ENCODE measurements around the gene CLASRP.

CLASRP gene

GRCh38 chr19:45001087-45001739 lies 37.6 kb upstream of the CLASRP start, which contains the start of gene RELB:
RELB (plus strand) TSS chr19:45001464; CDS start chr19:45001580, 116 bp downstream.
- Histone ChIP-seq H3K9me3 (ENCODE audit: control insufficient read depth, low read length) (no peaks in the 10 kb centered on the region), H3K27me3 (replicated peaks; ENCODE audit: control insufficient read depth, insufficient read depth, low read length) (no peaks in the 10 kb centered on the region), H3K9ac (ENCODE audit: low read length) (peak within 1 kb of the TSS; percentile 83), H3K4me3 (ENCODE audit: low read length) (peak within 1 kb of the TSS; percentile 81), H3K4me1 (ENCODE audit: control insufficient read depth, insufficient read depth, low read length) (peaks cover 3% of the 10 kb centered on the region), H3K36me3 (ENCODE audit: control insufficient read depth, insufficient read depth, low read length, severe bottlenecking) (no peaks in the 10 kb centered on the region)
- peak; percentile 98 for DNase-seq (ENCODE audit: low read depth)

GRCh38 chr19:45003485-45003884 lies 35.4 kb upstream of the CLASRP start:
- Histone ChIP-seq H3K4me3 (ENCODE audit: low read length) (no peak overlapping the region), H3K4me1 (ENCODE audit: control insufficient read depth, insufficient read depth, low read length) (peaks cover 3% of the 10 kb centered on the region), H3K9ac (ENCODE audit: low read length) (no peak overlapping the region), H3K27me3 (replicated peaks; ENCODE audit: control insufficient read depth, insufficient read depth, low read length) (no peaks in the 10 kb centered on the region), H3K36me3 (ENCODE audit: control insufficient read depth, insufficient read depth, low read length, severe bottlenecking) (no peaks in the 10 kb centered on the region), H3K9me3 (ENCODE audit: control insufficient read depth, low read length) (no peaks in the 10 kb centered on the region)
- no peak for DNase-seq (ENCODE audit: low read depth)

GRCh38 chr19:45005787-45006186 lies 33.1 kb upstream of the CLASRP start:
- Histone ChIP-seq H3K4me3 (ENCODE audit: low read length) (no peak overlapping the region), H3K36me3 (ENCODE audit: control insufficient read depth, insufficient read depth, low read length, severe bottlenecking) (no peaks in the 10 kb centered on the region), H3K9me3 (ENCODE audit: control insufficient read depth, low read length) (no peaks in the 10 kb centered on the region), H3K27me3 (replicated peaks; ENCODE audit: control insufficient read depth, insufficient read depth, low read length) (no peaks in the 10 kb centered on the region), H3K9ac (ENCODE audit: low read length) (no peak overlapping the region), H3K4me1 (ENCODE audit: control insufficient read depth, insufficient read depth, low read length) (peaks cover 3% of the 10 kb centered on the region)
- DNase-seq (ENCODE audit: low read depth) = no peak

- H3K9ac ChIP-seq (ENCODE audit: low read length) = no peak overlapping the region
- DNase-seq (ENCODE audit: low read depth) = no peak
Observed at GRCh38 chr19:45008552-45008951, 30.3 kb upstream of the CLASRP start.

GRCh38 chr19:45009625-45010255 lies 29.1 kb upstream of the CLASRP start:
- Histone ChIP-seq H3K9ac (ENCODE audit: low read length) (no peak overlapping the region), H3K27me3 (replicated peaks; ENCODE audit: control insufficient read depth, insufficient read depth, low read length) (no peaks in the 10 kb centered on the region), H3K4me1 (ENCODE audit: control insufficient read depth, insufficient read depth, low read length) (no peaks in the 10 kb centered on the region), H3K9me3 (ENCODE audit: control insufficient read depth, low read length) (no peaks in the 10 kb centered on the region), H3K36me3 (ENCODE audit: control insufficient read depth, insufficient read depth, low read length, severe bottlenecking) (peaks cover 17% of the 10 kb centered on the region), H3K4me3 (ENCODE audit: low read length) (no peak overlapping the region)
- DNase-seq (ENCODE audit: low read depth) = no peak

More at GRCh38 chr19:45008552-45008951, 30.3 kb upstream of the CLASRP start:
- H3K36me3 ChIP-seq (ENCODE audit: control insufficient read depth, insufficient read depth, low read length, severe bottlenecking) = peaks cover 12% of the 10 kb centered on the region
- no peak overlapping the region for H3K4me3 ChIP-seq (ENCODE audit: low read length)
- no peaks in the 10 kb centered on the region for H3K27me3 ChIP-seq (replicated peaks; ENCODE audit: control insufficient read depth, insufficient read depth, low read length)
- H3K4me1 ChIP-seq (ENCODE audit: control insufficient read depth, insufficient read depth, low read length) = no peaks in the 10 kb centered on the region
- no peaks in the 10 kb centered on the region for H3K9me3 ChIP-seq (ENCODE audit: control insufficient read depth, low read length)

GRCh38 chr19:45010306-45010705 lies 28.5 kb upstream of the CLASRP start:
- H3K4me1 ChIP-seq (ENCODE audit: control insufficient read depth, insufficient read depth, low read length) = no peaks in the 10 kb centered on the region
- no peak overlapping the region for H3K9ac ChIP-seq (ENCODE audit: low read length)
- no peak overlapping the region for H3K4me3 ChIP-seq (ENCODE audit: low read length)
- H3K9me3 ChIP-seq (ENCODE audit: control insufficient read depth, low read length) = no peaks in the 10 kb centered on the region
- no peak for DNase-seq (ENCODE audit: low read depth)
- H3K27me3 ChIP-seq (replicated peaks; ENCODE audit: control insufficient read depth, insufficient read depth, low read length) = no peaks in the 10 kb centered on the region
- peaks cover 17% of the 10 kb centered on the region for H3K36me3 ChIP-seq (ENCODE audit: control insufficient read depth, insufficient read depth, low read length, severe bottlenecking)

- Histone ChIP-seq H3K4me3 (ENCODE audit: low read length) (no peak overlapping the region), H3K4me1 (ENCODE audit: control insufficient read depth, insufficient read depth, low read length) (no peaks in the 10 kb centered on the region), H3K36me3 (ENCODE audit: control insufficient read depth, insufficient read depth, low read length, severe bottlenecking) (peaks cover 17% of the 10 kb centered on the region), H3K9me3 (ENCODE audit: control insufficient read depth, low read length) (no peaks in the 10 kb centered on the region), H3K9ac (ENCODE audit: low read length) (no peak overlapping the region), H3K27me3 (replicated peaks; ENCODE audit: control insufficient read depth, insufficient read depth, low read length) (no peaks in the 10 kb centered on the region)
- DNase-seq (ENCODE audit: low read depth) = no peak
Observed at GRCh38 chr19:45011959-45012358, 26.9 kb upstream of the CLASRP start.

- no peaks in the 10 kb centered on the region for H3K27me3 ChIP-seq (replicated peaks; ENCODE audit: control insufficient read depth, insufficient read depth, low read length)
- no peak overlapping the region for H3K4me3 ChIP-seq (ENCODE audit: low read length)
- peaks cover 17% of the 10 kb centered on the region for H3K36me3 ChIP-seq (ENCODE audit: control insufficient read depth, insufficient read depth, low read length, severe bottlenecking)
- peak overlapping the region; percentile 20 for H3K9ac ChIP-seq (ENCODE audit: low read length)
- DNase-seq (ENCODE audit: low read depth) = peak; percentile 76
- peaks cover 4% of the 10 kb centered on the region for H3K4me1 ChIP-seq (ENCODE audit: control insufficient read depth, insufficient read depth, low read length)
- no peaks in the 10 kb centered on the region for H3K9me3 ChIP-seq (ENCODE audit: control insufficient read depth, low read length)
Observed at GRCh38 chr19:45016388-45017314, 22.2 kb upstream of the CLASRP start.

- no peaks in the 10 kb centered on the region for H3K36me3 ChIP-seq (ENCODE audit: control insufficient read depth, insufficient read depth, low read length, severe bottlenecking)
- no peak overlapping the region for H3K4me3 ChIP-seq (ENCODE audit: low read length)
- H3K27me3 ChIP-seq (replicated peaks; ENCODE audit: control insufficient read depth, insufficient read depth, low read length) = no peaks in the 10 kb centered on the region
- no peaks in the 10 kb centered on the region for H3K9me3 ChIP-seq (ENCODE audit: control insufficient read depth, low read length)
- no peak for DNase-seq (ENCODE audit: low read depth)
- no peak overlapping the region for H3K9ac ChIP-seq (ENCODE audit: low read length)
- peaks cover 4% of the 10 kb centered on the region for H3K4me1 ChIP-seq (ENCODE audit: control insufficient read depth, insufficient read depth, low read length)
Observed at GRCh38 chr19:45019187-45019586, 19.7 kb upstream of the CLASRP start.

GRCh38 chr19:45020071-45020470 lies 18.8 kb upstream of the CLASRP start:
- H3K36me3 ChIP-seq (ENCODE audit: control insufficient read depth, insufficient read depth, low read length, severe bottlenecking) = no peaks in the 10 kb centered on the region
- no peak for DNase-seq (ENCODE audit: low read depth)
- no peaks in the 10 kb centered on the region for H3K9me3 ChIP-seq (ENCODE audit: control insufficient read depth, low read length)
- H3K4me3 ChIP-seq (ENCODE audit: low read length) = no peak overlapping the region
- no peak overlapping the region for H3K9ac ChIP-seq (ENCODE audit: low read length)
- peaks cover 4% of the 10 kb centered on the region for H3K4me1 ChIP-seq (ENCODE audit: control insufficient read depth, insufficient read depth, low read length)
- no peaks in the 10 kb centered on the region for H3K27me3 ChIP-seq (replicated peaks; ENCODE audit: control insufficient read depth, insufficient read depth, low read length)

GRCh38 chr19:45021971-45022370 lies 16.9 kb upstream of the CLASRP start:
- Histone ChIP-seq H3K4me1 (ENCODE audit: control insufficient read depth, insufficient read depth, low read length) (peaks cover 4% of the 10 kb centered on the region), H3K36me3 (ENCODE audit: control insufficient read depth, insufficient read depth, low read length, severe bottlenecking) (no peaks in the 10 kb centered on the region), H3K27me3 (replicated peaks; ENCODE audit: control insufficient read depth, insufficient read depth, low read length) (no peaks in the 10 kb centered on the region), H3K4me3 (ENCODE audit: low read length) (no peak overlapping the region), H3K9me3 (ENCODE audit: control insufficient read depth, low read length) (no peaks in the 10 kb centered on the region), H3K9ac (ENCODE audit: low read length) (no peak overlapping the region)
- no peak for DNase-seq (ENCODE audit: low read depth)

All from adipocyte (in vitro differentiated cells).